Fibroblast of pulmonary artery (primary cell): Measurements from ENCODE around the gene ATXN7L3.

Experiments used
- DNase-seq: peaks from one replicate; pipeline ENCODE4 v3.0.0-alpha.2; 2010; ENCODE audit warnings: low read depth
- H3K4me3 ChIP-seq: replicated peaks from 2 replicates; pipeline ENCODE4 v1.5.1; 2011; ENCODE audit warnings: low read depth, mild to moderate bottlenecking, control low read depth, low read length, moderate library complexity
- CTCF ChIP-seq: IDR thresholded peaks from 2 replicates; pipeline ENCODE4 v1.5.1; 2011; ENCODE audit warnings: mild to moderate bottlenecking, control low read depth, low read length, inconsistent platforms; ENCODE audit errors: missing control alignments

The ATXN7L3 gene

GRCh38 chr17:44183024-44183423 is 16.7 kb downstream of the ATXN7L3 start:
- no peak for TF ChIP-seq CTCF
- no peak overlapping the region for H3K4me3 ChIP-seq
- DNase-seq, result no peak

- H3K4me3 ChIP-seq, result no peak overlapping the region
- no peak for TF ChIP-seq CTCF
- no peak for DNase-seq
Observed at GRCh38 chr17:44178133-44178532, 21.6 kb downstream of the ATXN7L3 start.

GRCh38 chr17:44177640-44178039 is 22.0 kb downstream of the ATXN7L3 start:
- no peak for DNase-seq
- TF ChIP-seq CTCF, result no peak
- no peak overlapping the region for H3K4me3 ChIP-seq

DNA sequence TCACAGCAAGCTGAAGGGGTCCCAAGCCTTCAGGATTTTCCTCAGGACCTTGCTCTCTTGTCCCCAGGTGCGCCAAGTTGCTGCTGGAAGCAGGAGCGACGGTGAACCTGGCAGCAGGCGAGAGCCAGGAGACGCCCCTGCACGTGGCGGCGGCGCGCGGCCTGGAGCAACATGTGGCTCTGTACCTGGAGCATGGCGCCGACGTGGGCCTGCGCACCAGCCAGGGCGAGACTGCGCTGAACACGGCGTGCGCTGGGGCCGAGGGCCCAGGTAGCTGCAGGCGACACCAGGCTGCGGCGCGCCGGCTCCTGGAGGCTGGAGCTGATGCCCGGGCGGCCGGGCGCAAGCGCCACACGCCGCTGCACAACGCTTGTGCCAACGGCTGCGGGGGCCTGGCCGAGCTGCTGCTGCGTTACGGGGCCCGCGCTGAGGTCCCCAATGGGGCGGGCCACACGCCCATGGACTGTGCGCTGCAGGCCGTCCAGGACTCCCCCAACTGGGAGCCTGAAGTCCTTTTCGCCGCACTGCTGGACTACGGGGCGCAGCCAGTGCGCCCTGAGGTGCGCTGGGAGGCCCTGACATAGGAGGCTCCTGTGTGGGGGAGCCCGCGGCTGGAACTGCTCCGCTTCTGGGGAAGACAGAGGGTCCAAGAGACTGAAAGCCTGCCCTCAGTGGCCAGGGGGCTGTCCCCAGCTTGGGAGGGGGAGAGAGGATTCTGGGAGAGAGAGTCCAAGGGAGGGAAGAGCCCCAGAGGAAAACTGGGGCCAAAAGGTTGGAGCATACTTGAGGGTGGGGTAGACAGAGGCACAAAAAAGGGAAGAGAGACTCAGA is 22.8 kb downstream of the ATXN7L3 start:
- no peak overlapping the region for H3K4me3 ChIP-seq
- TF ChIP-seq CTCF, result no peak
- DNase-seq, result no peak

- no peak for TF ChIP-seq CTCF
- DNase-seq, result no peak
- no peak overlapping the region for H3K4me3 ChIP-seq
Observed at GRCh38 chr17:44176257-44176656, 23.4 kb downstream of the ATXN7L3 start.

GRCh38 chr17:44174427-44174826 is 25.3 kb downstream of the ATXN7L3 start:
- no peak for TF ChIP-seq CTCF
- DNase-seq, result no peak
- H3K4me3 ChIP-seq, result no peak overlapping the region

DNA sequence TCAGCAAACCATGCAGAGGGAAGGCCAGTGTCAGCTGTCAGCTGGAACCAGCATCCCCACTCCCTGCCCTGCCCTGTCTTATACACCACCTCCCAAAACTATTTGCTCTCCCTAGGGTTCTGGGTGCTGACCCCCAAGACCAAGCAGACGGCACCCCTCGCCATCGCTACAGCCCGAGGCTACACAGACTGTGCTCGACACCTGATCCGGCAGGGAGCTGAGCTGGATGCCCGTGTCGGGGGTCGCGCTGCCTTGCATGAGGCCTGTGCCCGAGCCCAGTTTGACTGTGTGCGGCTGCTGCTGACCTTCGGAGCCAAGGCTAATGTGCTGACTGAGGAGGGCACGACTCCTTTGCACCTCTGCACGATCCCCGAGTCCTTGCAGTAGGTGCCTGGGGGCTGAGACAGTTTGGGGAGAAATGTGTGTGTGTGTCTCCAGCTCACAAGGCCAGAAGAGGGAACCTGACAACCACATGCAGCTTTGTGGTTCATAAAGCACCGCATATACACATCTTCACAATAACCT is 27.7 kb downstream of the ATXN7L3 start:
- DNase-seq, result no peak
- TF ChIP-seq CTCF, result no peak
- no peak overlapping the region for H3K4me3 ChIP-seq
